Measurements from ENCODE around the gene DCC.

The DCC gene

GRCh38 chr18:52339891-52340371 is at the start of gene DCC:
DCC (plus strand) TSS chr18:52340197; CDS start chr18:52340788, 591 bp downstream.
- Mint-ChIP-seq H3K4me1 (no peaks in the 10 kb centered on the region), H3K36me3 (peaks cover 0 to 3% of the 10 kb centered on the region in 2 donors), H3K4me3 (no peak within 1 kb of the TSS), H3K27ac (peak within 1 kb of the TSS; percentile 25), H3K27me3 (peaks cover 0 to 16% of the 10 kb centered on the region in 2 donors), H3K9me3 (peaks cover 0 to 2% of the 10 kb centered on the region in 2 donors)
- DNase-seq, result no peak
- ATAC-seq (replicated peaks), result no peak

GRCh38 chr18:52310651-52311050 is 29.3 kb upstream of the DCC start:
- DNase-seq (no peak), ATAC-seq (replicated peaks) (no peak)
- Mint-ChIP-seq H3K36me3 (no peaks in the 10 kb centered on the region), H3K4me3 (no peak overlapping the region), H3K4me1 (no peaks in the 10 kb centered on the region), H3K9me3 (peaks cover 4 to 5% of the 10 kb centered on the region in 2 donors), H3K27me3 (no peaks in the 10 kb centered on the region), H3K27ac (no peak overlapping the region)

- Mint-ChIP-seq H3K9me3 (peaks cover 4 to 5% of the 10 kb centered on the region in 2 donors), H3K27me3 (no peaks in the 10 kb centered on the region), H3K4me3 (no peak overlapping the region), H3K36me3 (no peaks in the 10 kb centered on the region), H3K27ac (no peak overlapping the region), H3K4me1 (no peaks in the 10 kb centered on the region)
- ATAC-seq (replicated peaks) (no peak), DNase-seq (no peak)
Observed at GRCh38 chr18:52311331-52311730, 28.7 kb upstream of the DCC start.

- Mint-ChIP-seq H3K36me3 (no peaks in the 10 kb centered on the region), H3K27me3 (no peaks in the 10 kb centered on the region), H3K9me3 (peaks cover 4 to 5% of the 10 kb centered on the region in 2 donors), H3K4me3 (no peak overlapping the region), H3K4me1 (no peaks in the 10 kb centered on the region), H3K27ac (no peak overlapping the region)
- ATAC-seq (replicated peaks), result no peak
- no peak for DNase-seq
Observed at GRCh38 chr18:52312346-52312745, 27.7 kb upstream of the DCC start.

- Mint-ChIP-seq H3K4me3 (no peak overlapping the region), H3K36me3 (no peaks in the 10 kb centered on the region), H3K27me3 (no peaks in the 10 kb centered on the region), H3K27ac (no peak overlapping the region), H3K4me1 (no peaks in the 10 kb centered on the region), H3K9me3 (peaks cover 4 to 5% of the 10 kb centered on the region in 2 donors)
- ATAC-seq (replicated peaks), result no peak
- no peak for DNase-seq
Observed at GRCh38 chr18:52313213-52313612, 26.8 kb upstream of the DCC start.

- no peaks in the 10 kb centered on the region for H3K27me3 Mint-ChIP-seq
- DNase-seq, result no peak
- no peak overlapping the region for H3K4me3 Mint-ChIP-seq
- no peaks in the 10 kb centered on the region for H3K36me3 Mint-ChIP-seq
- H3K4me1 Mint-ChIP-seq, result no peaks in the 10 kb centered on the region
- no peak for ATAC-seq (replicated peaks)
- H3K9me3 Mint-ChIP-seq, result peaks cover 4 to 5% of the 10 kb centered on the region in 2 donors
- H3K27ac Mint-ChIP-seq, result no peak overlapping the region
Observed at GRCh38 chr18:52319424-52319983, 20.5 kb upstream of the DCC start.

- no peaks in the 10 kb centered on the region for H3K36me3 Mint-ChIP-seq
- ATAC-seq (replicated peaks), result no peak
- DNase-seq, result no peak
- H3K4me1 Mint-ChIP-seq, result no peaks in the 10 kb centered on the region
- H3K27me3 Mint-ChIP-seq, result no peaks in the 10 kb centered on the region
- no peaks in the 10 kb centered on the region for H3K9me3 Mint-ChIP-seq
- no peak overlapping the region for H3K4me3 Mint-ChIP-seq
- H3K27ac Mint-ChIP-seq, result no peak overlapping the region
Observed at GRCh38 chr18:52322307-52322706, 17.7 kb upstream of the DCC start.

- H3K9me3 Mint-ChIP-seq, result no peaks in the 10 kb centered on the region
- no peaks in the 10 kb centered on the region for H3K36me3 Mint-ChIP-seq
- H3K4me3 Mint-ChIP-seq, result no peak overlapping the region
- H3K4me1 Mint-ChIP-seq, result no peaks in the 10 kb centered on the region
- no peak for DNase-seq
- H3K27ac Mint-ChIP-seq, result no peak overlapping the region
- no peak for ATAC-seq (replicated peaks)
- no peaks in the 10 kb centered on the region for H3K27me3 Mint-ChIP-seq
Observed at GRCh38 chr18:52323802-52324201, 16.2 kb upstream of the DCC start.

GRCh38 chr18:52325997-52326396 is 14.0 kb upstream of the DCC start:
- H3K4me3 Mint-ChIP-seq, result no peak overlapping the region
- H3K36me3 Mint-ChIP-seq, result no peaks in the 10 kb centered on the region
- DNase-seq, result no peak
- no peaks in the 10 kb centered on the region for H3K4me1 Mint-ChIP-seq
- H3K27ac Mint-ChIP-seq, result no peak overlapping the region
- ATAC-seq (replicated peaks), result no peak
- no peaks in the 10 kb centered on the region for H3K9me3 Mint-ChIP-seq
- H3K27me3 Mint-ChIP-seq, result no peaks in the 10 kb centered on the region

- Mint-ChIP-seq H3K36me3 (no peaks in the 10 kb centered on the region), H3K4me1 (no peaks in the 10 kb centered on the region), H3K9me3 (peaks cover 0 to 2% of the 10 kb centered on the region in 2 donors), H3K4me3 (no peak overlapping the region), H3K27ac (no peak overlapping the region), H3K27me3 (peaks cover 6 to 11% of the 10 kb centered on the region in 2 donors)
- ATAC-seq (replicated peaks) (no peak), DNase-seq (no peak)
Observed at GRCh38 chr18:52333860-52334259, 6.1 kb upstream of the DCC start.

GRCh38 chr18:52334307-52334706 is 5.7 kb upstream of the DCC start:
- no peaks in the 10 kb centered on the region for H3K4me1 Mint-ChIP-seq
- H3K36me3 Mint-ChIP-seq, result no peaks in the 10 kb centered on the region
- DNase-seq (no peak), ATAC-seq (replicated peaks) (no peak)
- H3K27me3 Mint-ChIP-seq, result peaks cover 6 to 16% of the 10 kb centered on the region in 2 donors
- no peak overlapping the region for H3K4me3 Mint-ChIP-seq
- H3K9me3 Mint-ChIP-seq, result peaks cover 0 to 2% of the 10 kb centered on the region in 2 donors
- no peak overlapping the region for H3K27ac Mint-ChIP-seq

- Mint-ChIP-seq H3K4me3 (no peak overlapping the region), H3K36me3 (no peaks in the 10 kb centered on the region), H3K27ac (no peak overlapping the region), H3K27me3 (peaks cover 6 to 16% of the 10 kb centered on the region in 2 donors), H3K9me3 (peaks cover 0 to 2% of the 10 kb centered on the region in 2 donors), H3K4me1 (no peaks in the 10 kb centered on the region)
- no peak for DNase-seq
- ATAC-seq (replicated peaks), result no peak
Observed at GRCh38 chr18:52334896-52335295, 5.1 kb upstream of the DCC start.

GRCh38 chr18:52337276-52337675 is 2.7 kb upstream of the DCC start:
- DNase-seq, result no peak

GRCh38 chr18:52340406-52341102 is 557 bp downstream of the DCC start:
- Mint-ChIP-seq H3K27ac (no peak overlapping the region), H3K9me3 (peaks cover 0 to 2% of the 10 kb centered on the region in 2 donors), H3K36me3 (peaks cover 0 to 3% of the 10 kb centered on the region in 2 donors), H3K4me1 (no peaks in the 10 kb centered on the region), H3K27me3 (peaks cover 0 to 16% of the 10 kb centered on the region in 2 donors), H3K4me3 (no peak overlapping the region)
- no peak for DNase-seq
- ATAC-seq (replicated peaks), result no peak

More at GRCh38 chr18:52337276-52337675, 2.7 kb upstream of the DCC start:
- H3K27me3 Mint-ChIP-seq, result peaks cover 6 to 16% of the 10 kb centered on the region in 2 donors
- no peak overlapping the region for H3K4me3 Mint-ChIP-seq
- H3K36me3 Mint-ChIP-seq, result peaks cover 0 to 3% of the 10 kb centered on the region in 2 donors
- no peak overlapping the region for H3K27ac Mint-ChIP-seq
- H3K4me1 Mint-ChIP-seq, result no peaks in the 10 kb centered on the region
- peaks cover 0 to 2% of the 10 kb centered on the region in 2 donors for H3K9me3 Mint-ChIP-seq
- no peak for ATAC-seq (replicated peaks)

GRCh38 chr18:52341103-52341432 is 1.1 kb downstream of the DCC start:
- Mint-ChIP-seq H3K4me3 (no peak overlapping the region), H3K9me3 (no peaks in the 10 kb centered on the region), H3K27me3 (peaks cover 0 to 16% of the 10 kb centered on the region in 2 donors), H3K36me3 (peaks cover 0 to 3% of the 10 kb centered on the region in 2 donors), H3K27ac (no peak overlapping the region), H3K4me1 (no peaks in the 10 kb centered on the region)
- DNase-seq (no peak), ATAC-seq (replicated peaks) (no peak)

Measured in stimulated activated naive B cell treated with anti-CD40 and anti-IgM and Interleukin-4, amounts not matched to agents 10 μg/mL and 1 μg/mL and 100 μg/mL, for 72 hours (primary cell).